ENCODE results near the gene EEF1AKMT1.

Gene EEF1AKMT1

GRCh38 chr13:20729633-20730585 is 43.9 kb downstream of the EEF1AKMT1 start:
- Histone ChIP-seq H3K4me3 (ENCODE audit: low read length) (no peak overlapping the region), H3K27me3 (ENCODE audit: control insufficient read depth, insufficient read depth, low read length) (no peaks in the 10 kb centered on the region), H3K36me3 (ENCODE audit: control insufficient read depth, insufficient read depth, low read length) (no peaks in the 10 kb centered on the region), H3K9ac (ENCODE audit: low read length) (no peak overlapping the region), H3K4me1 (ENCODE audit: control insufficient read depth, insufficient read depth, low read length) (no peaks in the 10 kb centered on the region), H3K9me3 (ENCODE audit: control insufficient read depth, low read length) (no peaks in the 10 kb centered on the region)

GRCh38 chr13:20728579-20729311 is 45.0 kb downstream of the EEF1AKMT1 start:
- H3K9me3 ChIP-seq (ENCODE audit: control insufficient read depth, low read length), result no peaks in the 10 kb centered on the region
- H3K27me3 ChIP-seq (ENCODE audit: control insufficient read depth, insufficient read depth, low read length), result no peaks in the 10 kb centered on the region
- no peaks in the 10 kb centered on the region for H3K4me1 ChIP-seq (ENCODE audit: control insufficient read depth, insufficient read depth, low read length)
- H3K36me3 ChIP-seq (ENCODE audit: control insufficient read depth, insufficient read depth, low read length), result no peaks in the 10 kb centered on the region
- no peak overlapping the region for H3K4me3 ChIP-seq (ENCODE audit: low read length)
- no peak overlapping the region for H3K9ac ChIP-seq (ENCODE audit: low read length)

- H3K27me3 ChIP-seq (ENCODE audit: control insufficient read depth, insufficient read depth, low read length), result no peaks in the 10 kb centered on the region
- H3K36me3 ChIP-seq (ENCODE audit: control insufficient read depth, insufficient read depth, low read length), result no peaks in the 10 kb centered on the region
- H3K9me3 ChIP-seq (ENCODE audit: control insufficient read depth, low read length), result no peaks in the 10 kb centered on the region
- H3K9ac ChIP-seq (ENCODE audit: low read length), result no peak overlapping the region
- H3K4me1 ChIP-seq (ENCODE audit: control insufficient read depth, insufficient read depth, low read length), result no peaks in the 10 kb centered on the region
- no peak overlapping the region for H3K4me3 ChIP-seq (ENCODE audit: low read length)
Observed at GRCh38 chr13:20727856-20728255, 45.9 kb downstream of the EEF1AKMT1 start.

GRCh38 chr13:20721454-20722357 is 52.1 kb downstream of the EEF1AKMT1 start:
- Histone ChIP-seq H3K36me3 (ENCODE audit: control insufficient read depth, insufficient read depth, low read length) (no peaks in the 10 kb centered on the region), H3K4me3 (ENCODE audit: low read length) (peak overlapping the region; percentile 31), H3K9ac (ENCODE audit: low read length) (no peak overlapping the region), H3K27me3 (ENCODE audit: control insufficient read depth, insufficient read depth, low read length) (peaks cover 17% of the 10 kb centered on the region), H3K9me3 (ENCODE audit: control insufficient read depth, low read length) (no peaks in the 10 kb centered on the region), H3K4me1 (ENCODE audit: control insufficient read depth, insufficient read depth, low read length) (peaks cover 8% of the 10 kb centered on the region)

- peaks cover 8% of the 10 kb centered on the region for H3K4me1 ChIP-seq (ENCODE audit: control insufficient read depth, insufficient read depth, low read length)
- no peak overlapping the region for H3K4me3 ChIP-seq (ENCODE audit: low read length)
- H3K27me3 ChIP-seq (ENCODE audit: control insufficient read depth, insufficient read depth, low read length), result peaks cover 17% of the 10 kb centered on the region
- H3K9ac ChIP-seq (ENCODE audit: low read length), result no peak overlapping the region
- H3K36me3 ChIP-seq (ENCODE audit: control insufficient read depth, insufficient read depth, low read length), result no peaks in the 10 kb centered on the region
- H3K9me3 ChIP-seq (ENCODE audit: control insufficient read depth, low read length), result no peaks in the 10 kb centered on the region
Observed at GRCh38 chr13:20721058-20721453, 52.7 kb downstream of the EEF1AKMT1 start.

GRCh38 chr13:20720499-20720898 is 53.3 kb downstream of the EEF1AKMT1 start:
- no peak overlapping the region for H3K9ac ChIP-seq (ENCODE audit: low read length)
- no peak overlapping the region for H3K4me3 ChIP-seq (ENCODE audit: low read length)
- peaks cover 8% of the 10 kb centered on the region for H3K4me1 ChIP-seq (ENCODE audit: control insufficient read depth, insufficient read depth, low read length)
- H3K27me3 ChIP-seq (ENCODE audit: control insufficient read depth, insufficient read depth, low read length), result peaks cover 17% of the 10 kb centered on the region
- no peaks in the 10 kb centered on the region for H3K36me3 ChIP-seq (ENCODE audit: control insufficient read depth, insufficient read depth, low read length)
- no peaks in the 10 kb centered on the region for H3K9me3 ChIP-seq (ENCODE audit: control insufficient read depth, low read length)

- H3K4me1 ChIP-seq (ENCODE audit: control insufficient read depth, insufficient read depth, low read length), result peaks cover 8% of the 10 kb centered on the region
- no peak overlapping the region for H3K9ac ChIP-seq (ENCODE audit: low read length)
- H3K9me3 ChIP-seq (ENCODE audit: control insufficient read depth, low read length), result no peaks in the 10 kb centered on the region
- H3K4me3 ChIP-seq (ENCODE audit: low read length), result no peak overlapping the region
- H3K27me3 ChIP-seq (ENCODE audit: control insufficient read depth, insufficient read depth, low read length), result peaks cover 17% of the 10 kb centered on the region
- no peaks in the 10 kb centered on the region for H3K36me3 ChIP-seq (ENCODE audit: control insufficient read depth, insufficient read depth, low read length)
Observed at GRCh38 chr13:20719783-20720182, 54.0 kb downstream of the EEF1AKMT1 start.

GRCh38 chr13:20718958-20719566 is 54.7 kb downstream of the EEF1AKMT1 start:
- H3K27me3 ChIP-seq (ENCODE audit: control insufficient read depth, insufficient read depth, low read length), result peaks cover 17% of the 10 kb centered on the region
- H3K4me3 ChIP-seq (ENCODE audit: low read length), result no peak overlapping the region
- peaks cover 8% of the 10 kb centered on the region for H3K4me1 ChIP-seq (ENCODE audit: control insufficient read depth, insufficient read depth, low read length)
- H3K9me3 ChIP-seq (ENCODE audit: control insufficient read depth, low read length), result no peaks in the 10 kb centered on the region
- H3K36me3 ChIP-seq (ENCODE audit: control insufficient read depth, insufficient read depth, low read length), result no peaks in the 10 kb centered on the region
- H3K9ac ChIP-seq (ENCODE audit: low read length), result no peak overlapping the region

- Histone ChIP-seq H3K36me3 (ENCODE audit: control insufficient read depth, insufficient read depth, low read length) (no peaks in the 10 kb centered on the region), H3K9ac (ENCODE audit: low read length) (no peak overlapping the region), H3K4me1 (ENCODE audit: control insufficient read depth, insufficient read depth, low read length) (peaks cover 8% of the 10 kb centered on the region), H3K4me3 (ENCODE audit: low read length) (no peak overlapping the region), H3K9me3 (ENCODE audit: control insufficient read depth, low read length) (no peaks in the 10 kb centered on the region), H3K27me3 (ENCODE audit: control insufficient read depth, insufficient read depth, low read length) (peaks cover 17% of the 10 kb centered on the region)
Observed at GRCh38 chr13:20717581-20718542, 55.9 kb downstream of the EEF1AKMT1 start.

GRCh38 chr13:20716951-20717350 is 56.8 kb downstream of the EEF1AKMT1 start:
- no peak overlapping the region for H3K9ac ChIP-seq (ENCODE audit: low read length)
- no peaks in the 10 kb centered on the region for H3K36me3 ChIP-seq (ENCODE audit: control insufficient read depth, insufficient read depth, low read length)
- H3K4me3 ChIP-seq (ENCODE audit: low read length), result no peak overlapping the region
- H3K9me3 ChIP-seq (ENCODE audit: control insufficient read depth, low read length), result no peaks in the 10 kb centered on the region
- H3K27me3 ChIP-seq (ENCODE audit: control insufficient read depth, insufficient read depth, low read length), result peaks cover 17% of the 10 kb centered on the region
- H3K4me1 ChIP-seq (ENCODE audit: control insufficient read depth, insufficient read depth, low read length), result peaks cover 8% of the 10 kb centered on the region

Measured in mucosa of stomach (tissue), 1 donor.